ENCODE results near the gene EDEM3.
A peak's percentile ranks its signal among the peaks of the same experiment; 100 is the strongest.

Gene EDEM3

GRCh38 chr1:184698969-184699368 lies 55.7 kb downstream of the EDEM3 start:
- TF ChIP-seq CTBP1 (IDR thresholded peaks at IDR 0.05; ENCODE audit: borderline replicate concordance) (no peak), HDGF (IDR thresholded peaks at IDR 0.05; ENCODE audit: borderline replicate concordance) (no peak), ZNF384 (IDR thresholded peaks at IDR 0.05) (no peak), BHLHE40 (IDR thresholded peaks at IDR 0.05; ENCODE audit: borderline replicate concordance) (no peak), ARNT (IDR thresholded peaks at IDR 0.05) (no peak), FOXA1 (IDR thresholded peaks at IDR 0.05) (no peak), SUZ12 (IDR thresholded peaks at IDR 0.05) (no peak), LEF1 (IDR thresholded peaks at IDR 0.05; ENCODE audit: borderline replicate concordance) (no peak), NFRKB (IDR thresholded peaks at IDR 0.05) (no peak), ELF4 (IDR thresholded peaks at IDR 0.05) (no peak), TARDBP (IDR thresholded peaks at IDR 0.05) (no peak), FOXK2 (IDR thresholded peaks at IDR 0.05) (no peak), L3MBTL2 (conservative IDR thresholded peaks at IDR 0.05) (no peak), SP1 (IDR thresholded peaks at IDR 0.05) (no peak)
- no peak for DNase-seq (ENCODE audit: extremely low spot score)
- ChIA-PET POLR2A (no interaction called here), CTCF (no interaction called here)

GRCh38 chr1:184698016-184698415 lies 56.6 kb downstream of the EDEM3 start:
- TF ChIP-seq ELF4 (IDR thresholded peaks at IDR 0.05) (no peak), FOXA1 (IDR thresholded peaks at IDR 0.05) (no peak), SP1 (IDR thresholded peaks at IDR 0.05) (no peak), L3MBTL2 (conservative IDR thresholded peaks at IDR 0.05) (no peak), NFRKB (IDR thresholded peaks at IDR 0.05) (no peak), HDGF (IDR thresholded peaks at IDR 0.05; ENCODE audit: borderline replicate concordance) (no peak), FOXK2 (IDR thresholded peaks at IDR 0.05) (no peak), SUZ12 (IDR thresholded peaks at IDR 0.05) (no peak), FOXM1 (IDR thresholded peaks at IDR 0.05; ENCODE audit: borderline replicate concordance) (no peak), ZNF384 (IDR thresholded peaks at IDR 0.05) (no peak), CTBP1 (IDR thresholded peaks at IDR 0.05; ENCODE audit: borderline replicate concordance) (no peak), TARDBP (IDR thresholded peaks at IDR 0.05) (no peak), BHLHE40 (IDR thresholded peaks at IDR 0.05; ENCODE audit: borderline replicate concordance) (no peak), ARNT (IDR thresholded peaks at IDR 0.05) (no peak), PKNOX1 (IDR thresholded peaks at IDR 0.05) (no peak), LEF1 (IDR thresholded peaks at IDR 0.05; ENCODE audit: borderline replicate concordance) (no peak)
- DNase-seq (ENCODE audit: extremely low spot score), result no peak
- CTCF ChIA-PET, result no interaction called here
- POLR2A ChIA-PET, result no interaction called here

- ChIA-PET CTCF (interaction anchor here (0.9 kb wide), 1 partner anchor 33 kb away, joined by 3 read pairs; no protein-coding TSS in a partner anchor), POLR2A (no interaction called here)
- no peak for DNase-seq (ENCODE audit: extremely low spot score)
- TF ChIP-seq CTBP1 (IDR thresholded peaks at IDR 0.05; ENCODE audit: borderline replicate concordance) (no peak), ARNT (IDR thresholded peaks at IDR 0.05) (no peak), SUZ12 (IDR thresholded peaks at IDR 0.05) (no peak), NFRKB (IDR thresholded peaks at IDR 0.05) (no peak), ELF4 (IDR thresholded peaks at IDR 0.05) (no peak), BHLHE40 (IDR thresholded peaks at IDR 0.05; ENCODE audit: borderline replicate concordance) (no peak), ZNF384 (IDR thresholded peaks at IDR 0.05) (no peak), LEF1 (IDR thresholded peaks at IDR 0.05; ENCODE audit: borderline replicate concordance) (no peak), SP1 (IDR thresholded peaks at IDR 0.05) (no peak), FOXK2 (IDR thresholded peaks at IDR 0.05) (no peak), HDGF (IDR thresholded peaks at IDR 0.05; ENCODE audit: borderline replicate concordance) (no peak), TARDBP (IDR thresholded peaks at IDR 0.05) (no peak), L3MBTL2 (conservative IDR thresholded peaks at IDR 0.05) (no peak), FOXM1 (IDR thresholded peaks at IDR 0.05; ENCODE audit: borderline replicate concordance) (no peak), FOXA1 (IDR thresholded peaks at IDR 0.05) (no peak)
These were observed 58.3 kb downstream of the EDEM3 start for GRCh38 chr1:184696403-184696802.

GRCh38 chr1:184695023-184695422 lies 59.6 kb downstream of the EDEM3 start:
- TF ChIP-seq SP1 (IDR thresholded peaks at IDR 0.05) (no peak), ELF4 (IDR thresholded peaks at IDR 0.05) (no peak), SUZ12 (IDR thresholded peaks at IDR 0.05) (no peak), FOXK2 (IDR thresholded peaks at IDR 0.05) (no peak), CTBP1 (IDR thresholded peaks at IDR 0.05; ENCODE audit: borderline replicate concordance) (no peak), ARNT (IDR thresholded peaks at IDR 0.05) (no peak), NFRKB (IDR thresholded peaks at IDR 0.05) (no peak), BHLHE40 (IDR thresholded peaks at IDR 0.05; ENCODE audit: borderline replicate concordance) (no peak), PKNOX1 (IDR thresholded peaks at IDR 0.05) (no peak), LEF1 (IDR thresholded peaks at IDR 0.05; ENCODE audit: borderline replicate concordance) (no peak), L3MBTL2 (conservative IDR thresholded peaks at IDR 0.05) (no peak), TARDBP (IDR thresholded peaks at IDR 0.05) (no peak), HDGF (IDR thresholded peaks at IDR 0.05; ENCODE audit: borderline replicate concordance) (no peak), FOXM1 (IDR thresholded peaks at IDR 0.05; ENCODE audit: borderline replicate concordance) (no peak)
- DNase-seq (ENCODE audit: extremely low spot score), result no peak
- POLR2A ChIA-PET, result no interaction called here
- CTCF ChIA-PET, result interaction anchor here (1.0 kb wide), 1 partner anchor 31 kb away, joined by 3 read pairs; no protein-coding TSS in a partner anchor

- POLR2A ChIA-PET, result no interaction called here
- CTCF ChIA-PET, result interaction anchor here (0.6 to 1.5 kb wide), 2 partner anchors 257 to 451 kb away, joined by 3 to 4 read pairs; no protein-coding TSS in a partner anchor
- DNase-seq (ENCODE audit: extremely low spot score), result peak; percentile 39
- no peak for TF ChIP-seq ELF4 (IDR thresholded peaks at IDR 0.05)
- TF ChIP-seq PKNOX1 (IDR thresholded peaks at IDR 0.05), result peak; percentile 73; the same call in 1 of the 2 replicates
These were observed 61.6 kb downstream of the EDEM3 start for GRCh38 chr1:184693011-184693410.

GRCh38 chr1:184691719-184692324 lies 62.8 kb downstream of the EDEM3 start:
- CTCF ChIA-PET, result interaction anchor here (0.7 to 1.5 kb wide), 5 partner anchors 15 to 776 kb away, joined by 3 to 9 read pairs (median 4); no protein-coding TSS in a partner anchor
- peak; percentile 77 for TF ChIP-seq PKNOX1 (IDR thresholded peaks at IDR 0.05)
- TF ChIP-seq SP1 (IDR thresholded peaks at IDR 0.05), result no peak
- TF ChIP-seq FOXM1 (IDR thresholded peaks at IDR 0.05; ENCODE audit: borderline replicate concordance), result no peak
- TF ChIP-seq LEF1 (IDR thresholded peaks at IDR 0.05; ENCODE audit: borderline replicate concordance), result no peak
- DNase-seq (ENCODE audit: extremely low spot score), result peak; percentile 60
- POLR2A ChIA-PET, result no interaction called here
